ENCODE results near the gene MOB3A. TPM values are rescaled to one million over a fixed set of nuclear protein-coding genes. Genes with fewer than 3 reads are reported as not detected.

Gene MOB3A
- total and polyA plus RNA-seq, 9 of the 15 experiments (the other 6 are each of a cell fraction or from before 2014, with no cell fraction given): 1.1 to 24.1 (median 6.0) TPM

DNA sequence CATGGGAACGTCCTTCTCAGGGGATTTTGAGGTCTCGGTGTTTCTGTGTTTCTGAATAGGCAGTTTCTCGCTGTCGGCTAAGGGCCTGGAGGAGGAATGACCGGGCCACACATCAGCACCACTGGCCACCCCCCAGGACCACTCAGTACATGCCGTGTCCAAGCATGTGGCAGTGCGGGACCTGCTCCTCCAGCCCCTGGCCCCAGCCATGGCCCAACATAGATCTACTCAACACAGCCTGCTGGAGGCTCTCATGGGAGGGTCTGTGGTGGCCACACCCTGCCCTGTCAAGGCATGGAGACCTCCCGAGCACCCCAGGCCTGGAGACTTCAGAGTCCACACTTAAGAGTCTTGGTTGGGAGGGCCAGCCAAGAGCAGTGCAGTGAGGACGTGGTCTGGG, 18.1 kb upstream of the MOB3A start:
- Histone ChIP-seq H3K4me2 (ENCODE audit: insufficient read depth, low read length) (no peak overlapping the region), H3K4me1 (replicated peaks in 1 of 2; ENCODE audit: control insufficient read depth in 2 of 2, insufficient read depth in 2 of 2, low read length in 2 of 2) (peaks cover 0 to 12% of the 10 kb centered on the region in 2 experiments; a peak in 1 of 5 replicates), H3K9me3 (replicated peaks; ENCODE audit: control insufficient read depth, insufficient read depth, low read depth, low read length) (no peaks in the 10 kb centered on the region), H3K27ac (ENCODE audit: extremely low read depth, low read depth, low read length) (no peak overlapping the region), H3K4me3 (no peak overlapping the region), H4K20me1 (replicated peaks; ENCODE audit: control insufficient read depth, insufficient read depth, low read length) (no peaks in the 10 kb centered on the region; the same call in 1 of the 2 replicates), H3K27me3 (ENCODE audit: control insufficient read depth in 2 of 2, insufficient read depth in 2 of 2, low read length in 2 of 2) (no peaks in the 10 kb centered on the region), H3K9me1 (ENCODE audit: control insufficient read depth, insufficient read depth, low read length) (no peaks in the 10 kb centered on the region), H2AFZ (ENCODE audit: low read depth, low read length) (no peak overlapping the region), H3K79me2 (ENCODE audit: control insufficient read depth, insufficient read depth, low read length) (no peaks in the 10 kb centered on the region), H3K9ac (ENCODE audit: insufficient read depth in 1 of 2, low read depth in 2 of 2, low read length in 2 of 2) (no peak overlapping the region), H3K36me3 (ENCODE audit: control insufficient read depth, insufficient read depth, low read length) (peaks cover 98% of the 10 kb centered on the region)
- CTCF ChIA-PET (ENCODE audit: low intra/inter-chr PET ratio): no interaction called here
- in situ Hi-C loops (cut with MboI) (no loop called here), intact Hi-C loops (cut with micrococcal nuclease) (no loop called here)
- no TSS peak for BruUV-seq (replicated peaks)
- DNase-seq (ENCODE audit: extremely low read depth in 1 of 4, low spot score in 3 of 4) (no peak), ATAC-seq (no peak), FAIRE-seq (no peak)
- POLR2A ChIA-PET: no interaction called here
- WGBS (ENCODE audit: insufficient coverage, low coverage, missing lambda C conversion rate): 99% methylated on average over 6 of the region's 9 CpGs
- TF ChIP-seq BRF1 (IDR thresholded peaks at IDR 0.05; ENCODE audit: borderline replicate concordance, extremely low read depth, insufficient read length): no peak
- no peak for TF ChIP-seq ZBTB17 (CRISPR knock-in tag; IDR thresholded peaks at IDR 0.05)
- no peak for TF ChIP-seq SIRT6 (IDR thresholded peaks at IDR 0.05; ENCODE audit: low read depth, low read length)
- TF ChIP-seq, protein P1, sequence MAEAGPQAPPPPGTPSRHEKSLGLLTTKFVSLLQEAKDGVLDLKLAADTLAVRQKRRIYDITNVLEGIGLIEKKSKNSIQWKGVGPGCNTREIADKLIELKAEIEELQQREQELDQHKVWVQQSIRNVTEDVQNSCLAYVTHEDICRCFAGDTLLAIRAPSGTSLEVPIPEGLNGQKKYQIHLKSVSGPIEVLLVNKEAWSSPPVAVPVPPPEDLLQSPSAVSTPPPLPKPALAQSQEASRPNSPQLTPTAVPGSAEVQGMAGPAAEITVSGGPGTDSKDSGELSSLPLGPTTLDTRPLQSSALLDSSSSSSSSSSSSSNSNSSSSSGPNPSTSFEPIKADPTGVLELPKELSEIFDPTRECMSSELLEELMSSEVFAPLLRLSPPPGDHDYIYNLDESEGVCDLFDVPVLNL (CRISPR knock-in tag; IDR thresholded peaks at IDR 0.05; ENCODE audit: low read depth): no peak
- TF ChIP-seq, protein P2, sequence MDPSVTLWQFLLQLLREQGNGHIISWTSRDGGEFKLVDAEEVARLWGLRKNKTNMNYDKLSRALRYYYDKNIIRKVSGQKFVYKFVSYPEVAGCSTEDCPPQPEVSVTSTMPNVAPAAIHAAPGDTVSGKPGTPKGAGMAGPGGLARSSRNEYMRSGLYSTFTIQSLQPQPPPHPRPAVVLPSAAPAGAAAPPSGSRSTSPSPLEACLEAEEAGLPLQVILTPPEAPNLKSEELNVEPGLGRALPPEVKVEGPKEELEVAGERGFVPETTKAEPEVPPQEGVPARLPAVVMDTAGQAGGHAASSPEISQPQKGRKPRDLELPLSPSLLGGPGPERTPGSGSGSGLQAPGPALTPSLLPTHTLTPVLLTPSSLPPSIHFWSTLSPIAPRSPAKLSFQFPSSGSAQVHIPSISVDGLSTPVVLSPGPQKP (CRISPR knock-in tag; IDR thresholded peaks at IDR 0.05): no peak
- TF ChIP-seq, protein P3, sequence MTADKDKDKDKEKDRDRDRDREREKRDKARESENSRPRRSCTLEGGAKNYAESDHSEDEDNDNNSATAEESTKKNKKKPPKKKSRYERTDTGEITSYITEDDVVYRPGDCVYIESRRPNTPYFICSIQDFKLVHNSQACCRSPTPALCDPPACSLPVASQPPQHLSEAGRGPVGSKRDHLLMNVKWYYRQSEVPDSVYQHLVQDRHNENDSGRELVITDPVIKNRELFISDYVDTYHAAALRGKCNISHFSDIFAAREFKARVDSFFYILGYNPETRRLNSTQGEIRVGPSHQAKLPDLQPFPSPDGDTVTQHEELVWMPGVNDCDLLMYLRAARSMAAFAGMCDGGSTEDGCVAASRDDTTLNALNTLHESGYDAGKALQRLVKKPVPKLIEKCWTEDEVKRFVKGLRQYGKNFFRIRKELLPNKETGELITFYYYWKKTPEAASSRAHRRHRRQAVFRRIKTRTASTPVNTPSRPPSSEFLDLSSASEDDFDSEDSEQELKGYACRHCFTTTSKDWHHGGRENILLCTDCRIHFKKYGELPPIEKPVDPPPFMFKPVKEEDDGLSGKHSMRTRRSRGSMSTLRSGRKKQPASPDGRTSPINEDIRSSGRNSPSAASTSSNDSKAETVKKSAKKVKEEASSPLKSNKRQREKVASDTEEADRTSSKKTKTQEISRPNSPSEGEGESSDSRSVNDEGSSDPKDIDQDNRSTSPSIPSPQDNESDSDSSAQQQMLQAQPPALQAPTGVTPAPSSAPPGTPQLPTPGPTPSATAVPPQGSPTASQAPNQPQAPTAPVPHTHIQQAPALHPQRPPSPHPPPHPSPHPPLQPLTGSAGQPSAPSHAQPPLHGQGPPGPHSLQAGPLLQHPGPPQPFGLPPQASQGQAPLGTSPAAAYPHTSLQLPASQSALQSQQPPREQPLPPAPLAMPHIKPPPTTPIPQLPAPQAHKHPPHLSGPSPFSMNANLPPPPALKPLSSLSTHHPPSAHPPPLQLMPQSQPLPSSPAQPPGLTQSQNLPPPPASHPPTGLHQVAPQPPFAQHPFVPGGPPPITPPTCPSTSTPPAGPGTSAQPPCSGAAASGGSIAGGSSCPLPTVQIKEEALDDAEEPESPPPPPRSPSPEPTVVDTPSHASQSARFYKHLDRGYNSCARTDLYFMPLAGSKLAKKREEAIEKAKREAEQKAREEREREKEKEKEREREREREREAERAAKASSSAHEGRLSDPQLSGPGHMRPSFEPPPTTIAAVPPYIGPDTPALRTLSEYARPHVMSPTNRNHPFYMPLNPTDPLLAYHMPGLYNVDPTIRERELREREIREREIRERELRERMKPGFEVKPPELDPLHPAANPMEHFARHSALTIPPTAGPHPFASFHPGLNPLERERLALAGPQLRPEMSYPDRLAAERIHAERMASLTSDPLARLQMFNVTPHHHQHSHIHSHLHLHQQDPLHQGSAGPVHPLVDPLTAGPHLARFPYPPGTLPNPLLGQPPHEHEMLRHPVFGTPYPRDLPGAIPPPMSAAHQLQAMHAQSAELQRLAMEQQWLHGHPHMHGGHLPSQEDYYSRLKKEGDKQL (CRISPR knock-in tag; IDR thresholded peaks at IDR 0.05; ENCODE audit: borderline replicate concordance): no peak

All from K562 (cell line).